Stimulated activated memory B cell treated with anti-CD40 and anti-IgM and Interleukin-4, amounts not matched to agents 10 μg/mL and 1 μg/mL and 100 μg/mL, for 72 hours (primary cell): ENCODE measurements around the gene PDCD1LG2.

ENCODE experiments used
- ATAC-seq: fragments of 150-1000 bp; cut with Tn5 transposase; 2 replicates; pipeline ENCODE4 v1.10.0; 2021
- H3K27ac Mint-ChIP-seq: one replicate; pipeline ENCODE4 v1.8.0; 2022; ENCODE audit warnings: mild to moderate bottlenecking, mixed read lengths
- H3K27me3 Mint-ChIP-seq: one replicate; pipeline ENCODE4 v1.8.0; 2022; ENCODE audit warnings: mixed read lengths
- H3K36me3 Mint-ChIP-seq: one replicate; pipeline ENCODE4 v1.8.0; 2022; ENCODE audit warnings: mixed read lengths
- H3K4me1 Mint-ChIP-seq: one replicate; pipeline ENCODE4 v1.8.0; 2022; ENCODE audit warnings: mixed read lengths
- H3K4me3 Mint-ChIP-seq: one replicate; pipeline ENCODE4 v1.8.0; 2022; ENCODE audit warnings: mild to moderate bottlenecking, moderate library complexity, mixed read lengths
- H3K9me3 Mint-ChIP-seq: one replicate; pipeline ENCODE4 v1.8.0; 2022; ENCODE audit warnings: mixed read lengths

The PDCD1LG2 gene

GRCh38 chr9:5536684-5537083 is 26.4 kb downstream of the PDCD1LG2 start:
- peaks cover 44% of the 10 kb centered on the region for H3K4me1 Mint-ChIP-seq
- ATAC-seq, result peak; percentile 64
- peak overlapping the region; percentile 64 for H3K27ac Mint-ChIP-seq
- H3K9me3 Mint-ChIP-seq, result no peaks in the 10 kb centered on the region
- H3K36me3 Mint-ChIP-seq, result no peaks in the 10 kb centered on the region
- peak overlapping the region; percentile 6 for H3K4me3 Mint-ChIP-seq
- no peaks in the 10 kb centered on the region for H3K27me3 Mint-ChIP-seq

- H3K36me3 Mint-ChIP-seq, result no peaks in the 10 kb centered on the region
- peaks cover 26% of the 10 kb centered on the region for H3K4me1 Mint-ChIP-seq
- no peaks in the 10 kb centered on the region for H3K27me3 Mint-ChIP-seq
- no peak for ATAC-seq
- H3K4me3 Mint-ChIP-seq, result no peak overlapping the region
- H3K9me3 Mint-ChIP-seq, result no peaks in the 10 kb centered on the region
- H3K27ac Mint-ChIP-seq, result no peak overlapping the region
Observed at GRCh38 chr9:5543875-5544702, 33.8 kb downstream of the PDCD1LG2 start.

GRCh38 chr9:5549658-5550650 is 39.6 kb downstream of the PDCD1LG2 start:
- no peak overlapping the region for H3K4me3 Mint-ChIP-seq
- ATAC-seq, result no peak

GRCh38 chr9:5551368-5552150 is 41.2 kb downstream of the PDCD1LG2 start:
- no peak overlapping the region for H3K27ac Mint-ChIP-seq
- H3K9me3 Mint-ChIP-seq, result no peaks in the 10 kb centered on the region
- H3K36me3 Mint-ChIP-seq, result no peaks in the 10 kb centered on the region
- no peak for ATAC-seq
- H3K4me1 Mint-ChIP-seq, result peaks cover 12% of the 10 kb centered on the region
- no peak overlapping the region for H3K4me3 Mint-ChIP-seq
- no peaks in the 10 kb centered on the region for H3K27me3 Mint-ChIP-seq

More at GRCh38 chr9:5549658-5550650, 39.6 kb downstream of the PDCD1LG2 start:
- Mint-ChIP-seq H3K4me1 (peaks cover 17% of the 10 kb centered on the region), H3K36me3 (no peaks in the 10 kb centered on the region), H3K9me3 (no peaks in the 10 kb centered on the region), H3K27ac (no peak overlapping the region), H3K27me3 (no peaks in the 10 kb centered on the region)

- Mint-ChIP-seq H3K36me3 (no peaks in the 10 kb centered on the region), H3K27ac (no peak overlapping the region), H3K4me1 (peaks cover 18% of the 10 kb centered on the region), H3K27me3 (no peaks in the 10 kb centered on the region), H3K9me3 (no peaks in the 10 kb centered on the region), H3K4me3 (no peak overlapping the region)
- ATAC-seq, result no peak
Observed at GRCh38 chr9:5552301-5552700, 42.0 kb downstream of the PDCD1LG2 start.

- Mint-ChIP-seq H3K27ac (no peak overlapping the region), H3K27me3 (no peaks in the 10 kb centered on the region), H3K4me1 (peaks cover 28% of the 10 kb centered on the region), H3K36me3 (no peaks in the 10 kb centered on the region), H3K4me3 (no peak overlapping the region), H3K9me3 (no peaks in the 10 kb centered on the region)
- no peak for ATAC-seq
Observed at GRCh38 chr9:5553211-5553610, 42.9 kb downstream of the PDCD1LG2 start.

- Mint-ChIP-seq H3K4me3 (no peak overlapping the region), H3K36me3 (no peaks in the 10 kb centered on the region), H3K27ac (peak overlapping the region; percentile 44), H3K9me3 (no peaks in the 10 kb centered on the region), H3K27me3 (no peaks in the 10 kb centered on the region), H3K4me1 (peaks cover 35% of the 10 kb centered on the region)
- ATAC-seq, result peak; percentile 82
Observed at GRCh38 chr9:5554254-5554653, 43.9 kb downstream of the PDCD1LG2 start.

- Mint-ChIP-seq H3K27ac (peak overlapping the region; percentile 68), H3K9me3 (no peaks in the 10 kb centered on the region), H3K36me3 (no peaks in the 10 kb centered on the region), H3K4me3 (no peak overlapping the region), H3K4me1 (peaks cover 46% of the 10 kb centered on the region), H3K27me3 (no peaks in the 10 kb centered on the region)
- ATAC-seq, result no peak
Observed at GRCh38 chr9:5556101-5556705, 45.9 kb downstream of the PDCD1LG2 start.

GRCh38 chr9:5557606-5558587 is 47.6 kb downstream of the PDCD1LG2 start:
- H3K36me3 Mint-ChIP-seq, result peaks cover 6% of the 10 kb centered on the region

GRCh38 chr9:5559659-5560058 is 49.3 kb downstream of the PDCD1LG2 start:
- no peaks in the 10 kb centered on the region for H3K27me3 Mint-ChIP-seq
- H3K4me3 Mint-ChIP-seq, result no peak overlapping the region
- H3K4me1 Mint-ChIP-seq, result peaks cover 47% of the 10 kb centered on the region
- H3K9me3 Mint-ChIP-seq, result peaks cover 5% of the 10 kb centered on the region
- ATAC-seq, result no peak
- peaks cover 6% of the 10 kb centered on the region for H3K36me3 Mint-ChIP-seq
- H3K27ac Mint-ChIP-seq, result no peak overlapping the region

More at GRCh38 chr9:5557606-5558587, 47.6 kb downstream of the PDCD1LG2 start:
- H3K4me3 Mint-ChIP-seq, result no peak overlapping the region
- peak; percentile 73 for ATAC-seq
- H3K27me3 Mint-ChIP-seq, result no peaks in the 10 kb centered on the region
- peaks cover 50% of the 10 kb centered on the region for H3K4me1 Mint-ChIP-seq
- peaks cover 5% of the 10 kb centered on the region for H3K9me3 Mint-ChIP-seq
- H3K27ac Mint-ChIP-seq, result peak overlapping the region; percentile 68

- Mint-ChIP-seq H3K27ac (no peak overlapping the region), H3K9me3 (peaks cover 5% of the 10 kb centered on the region), H3K27me3 (no peaks in the 10 kb centered on the region), H3K36me3 (peaks cover 6% of the 10 kb centered on the region), H3K4me1 (peaks cover 47% of the 10 kb centered on the region), H3K4me3 (no peak overlapping the region)
- ATAC-seq, result no peak
Observed at GRCh38 chr9:5560443-5561100, 50.2 kb downstream of the PDCD1LG2 start.

- H3K4me1 Mint-ChIP-seq, result peaks cover 51% of the 10 kb centered on the region
- no peak for ATAC-seq
Observed at GRCh38 chr9:5561828-5562488, 51.6 kb downstream of the PDCD1LG2 start.

More at GRCh38 chr9:5561828-5562488, 51.6 kb downstream of the PDCD1LG2 start:
- peaks cover 6% of the 10 kb centered on the region for H3K36me3 Mint-ChIP-seq
- H3K27ac Mint-ChIP-seq, result no peak overlapping the region
- no peak overlapping the region for H3K4me3 Mint-ChIP-seq
- peaks cover 5% of the 10 kb centered on the region for H3K9me3 Mint-ChIP-seq
- H3K27me3 Mint-ChIP-seq, result no peaks in the 10 kb centered on the region
